HEK293T (cell line): ENCODE measurements around the gene DCN.

ENCODE experiments used
- CTCF ChIA-PET: fragments of 350-600 bp; formaldehyde crosslinking; extraction: SDS; loops from one replicate; lab custom pipeline; 2021; ENCODE audit warnings: antibody characterized with exemption, inconsistent platforms; lab: Yijun Ruan, JAX
- POLR2A ChIA-PET: fragments of 350-600 bp; formaldehyde crosslinking; extraction: SDS; loops from one replicate; lab custom pipeline; 2020; ENCODE audit warnings: antibody characterized with exemption, inconsistent platforms; lab: Yijun Ruan, JAX
- DNase-seq: peaks from one replicate; pipeline ENCODE4 v3.0.0; 2012; ENCODE audit warnings: mixed read lengths; ENCODE audit errors: extremely low spot score
- ARNT ChIP-seq: fragments of 450-650 bp; IDR thresholded peaks from 2 replicates; pipeline ENCODE4 v1.6.1; 2017; ENCODE audit warnings: mild to moderate bottlenecking
- BHLHE40 ChIP-seq: fragments of 450-650 bp; IDR thresholded peaks from 2 replicates; pipeline ENCODE4 v1.6.1; 2016; ENCODE audit warnings: mild to moderate bottlenecking, moderate library complexity, borderline replicate concordance
- CTBP1 ChIP-seq: fragments of 450-650 bp; IDR thresholded peaks from 2 replicates; pipeline ENCODE4 v1.6.1; 2016; ENCODE audit warnings: borderline replicate concordance
- ELF4 ChIP-seq: fragments of 450-650 bp; IDR thresholded peaks from 2 replicates; pipeline ENCODE4 v1.6.1; 2017; ENCODE audit warnings: antibody characterized with exemption
- FOXA1 ChIP-seq: fragments of 450-650 bp; IDR thresholded peaks from 2 replicates; pipeline ENCODE4 v1.6.1; 2016; ENCODE audit warnings: mild to moderate bottlenecking
- FOXK2 ChIP-seq: fragments of 450-650 bp; IDR thresholded peaks from 2 replicates; pipeline ENCODE4 v1.6.1; 2016; ENCODE audit warnings: mild to moderate bottlenecking
- FOXM1 ChIP-seq: fragments of 450-650 bp; IDR thresholded peaks from 2 replicates; pipeline ENCODE4 v1.6.1; 2017; ENCODE audit warnings: mild to moderate bottlenecking, borderline replicate concordance
- HDGF ChIP-seq: fragments of 450-650 bp; IDR thresholded peaks from 2 replicates; pipeline ENCODE4 v1.6.1; 2017; ENCODE audit warnings: antibody characterized with exemption, borderline replicate concordance
- L3MBTL2 ChIP-seq: fragments of 450-650 bp; conservative IDR thresholded peaks from 2 replicates; pipeline ENCODE4 v1.6.1; 2016; ENCODE audit warnings: mild to moderate bottlenecking
- LEF1 ChIP-seq: fragments of 450-650 bp; IDR thresholded peaks from 2 replicates; pipeline ENCODE4 v1.6.1; 2017; ENCODE audit warnings: mild to moderate bottlenecking, borderline replicate concordance
- NFRKB ChIP-seq: fragments of 450-650 bp; IDR thresholded peaks from 2 replicates; pipeline ENCODE4 v1.6.1; 2016; ENCODE audit warnings: mild to moderate bottlenecking, moderate library complexity
- SP1 ChIP-seq: fragments of 450-650 bp; IDR thresholded peaks from 2 replicates; pipeline ENCODE4 v1.6.1; 2017
- SUZ12 ChIP-seq: fragments of 450-650 bp; IDR thresholded peaks from 2 replicates; pipeline ENCODE4 v1.6.1; 2016; ENCODE audit warnings: mild to moderate bottlenecking
- TARDBP ChIP-seq: fragments of 450-650 bp; IDR thresholded peaks from 2 replicates; pipeline ENCODE4 v1.6.1; 2016
- ZNF384 ChIP-seq: fragments of 450-650 bp; IDR thresholded peaks from 2 replicates; pipeline ENCODE4 v1.6.1; 2016
- TF ChIP-seq, protein P1 (sequence below): fragments of 450-650 bp; IDR thresholded peaks from 2 replicates; pipeline ENCODE4 v1.6.1; 2016

Gene DCN, protein sequence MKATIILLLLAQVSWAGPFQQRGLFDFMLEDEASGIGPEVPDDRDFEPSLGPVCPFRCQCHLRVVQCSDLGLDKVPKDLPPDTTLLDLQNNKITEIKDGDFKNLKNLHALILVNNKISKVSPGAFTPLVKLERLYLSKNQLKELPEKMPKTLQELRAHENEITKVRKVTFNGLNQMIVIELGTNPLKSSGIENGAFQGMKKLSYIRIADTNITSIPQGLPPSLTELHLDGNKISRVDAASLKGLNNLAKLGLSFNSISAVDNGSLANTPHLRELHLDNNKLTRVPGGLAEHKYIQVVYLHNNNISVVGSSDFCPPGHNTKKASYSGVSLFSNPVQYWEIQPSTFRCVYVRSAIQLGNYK

DNA sequence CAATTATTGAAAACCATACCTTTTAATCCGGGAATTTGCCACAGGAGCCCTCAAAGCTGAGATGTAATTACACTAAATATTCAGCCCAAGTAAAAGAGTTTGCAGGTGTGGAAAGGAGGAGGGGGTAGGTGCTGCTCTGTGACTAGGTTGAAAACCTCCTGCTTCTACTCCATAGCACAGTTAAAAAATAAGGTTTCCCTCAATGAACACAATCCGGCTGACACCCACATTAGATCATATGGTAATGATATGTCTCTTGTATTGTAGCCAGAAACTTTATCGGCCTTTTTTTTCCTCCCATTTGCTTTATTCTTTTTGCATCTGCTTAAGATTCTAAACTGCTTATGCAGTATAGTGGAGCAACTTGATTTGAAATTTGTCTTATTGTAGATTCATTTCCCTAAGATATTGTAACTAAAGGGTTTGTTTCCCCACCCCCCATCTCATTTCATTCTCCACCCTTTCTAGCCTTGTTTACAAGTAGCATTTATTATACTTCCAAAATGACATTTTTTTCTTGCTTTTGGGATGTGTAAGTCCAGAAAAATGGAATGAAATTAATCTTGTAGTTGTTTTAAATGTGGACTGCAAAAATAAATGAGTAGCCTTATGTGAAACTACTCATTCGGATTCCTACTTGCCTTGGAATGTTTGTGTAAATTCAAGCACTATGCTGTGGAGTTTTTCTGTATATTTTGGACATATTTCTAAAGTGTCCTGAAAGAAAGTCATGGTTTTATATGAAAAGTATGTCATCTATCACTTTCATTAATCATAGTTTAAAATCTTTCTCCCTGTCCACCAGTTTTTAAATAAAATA is at the start of gene DCN:
TSS of gene DCN (minus strand) at position 182 of the 820 bp plus-strand sequence. CDS start 4,265 bp downstream, outside the sequence.
- no peak for TF ChIP-seq CTBP1
- TF ChIP-seq NFRKB, result no peak
- TF ChIP-seq FOXM1, result no peak
- no peak for TF ChIP-seq HDGF
- TF ChIP-seq ARNT, result no peak
- no peak for TF ChIP-seq SP1
- no peak for TF ChIP-seq ELF4
- no peak for TF ChIP-seq ZNF384
- TF ChIP-seq FOXA1, result no peak
- TF ChIP-seq L3MBTL2, result no peak
- TF ChIP-seq FOXK2, result no peak
- TF ChIP-seq LEF1, result no peak
- no peak for TF ChIP-seq SUZ12
- TF ChIP-seq BHLHE40, result no peak
- TF ChIP-seq, protein P1, sequence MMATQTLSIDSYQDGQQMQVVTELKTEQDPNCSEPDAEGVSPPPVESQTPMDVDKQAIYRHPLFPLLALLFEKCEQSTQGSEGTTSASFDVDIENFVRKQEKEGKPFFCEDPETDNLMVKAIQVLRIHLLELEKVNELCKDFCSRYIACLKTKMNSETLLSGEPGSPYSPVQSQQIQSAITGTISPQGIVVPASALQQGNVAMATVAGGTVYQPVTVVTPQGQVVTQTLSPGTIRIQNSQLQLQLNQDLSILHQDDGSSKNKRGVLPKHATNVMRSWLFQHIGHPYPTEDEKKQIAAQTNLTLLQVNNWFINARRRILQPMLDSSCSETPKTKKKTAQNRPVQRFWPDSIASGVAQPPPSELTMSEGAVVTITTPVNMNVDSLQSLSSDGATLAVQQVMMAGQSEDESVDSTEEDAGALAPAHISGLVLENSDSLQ, result no peak
- no peak for TF ChIP-seq TARDBP
- ChIA-PET POLR2A (no interaction called here), CTCF (no interaction called here)
- DNase-seq, result no peak

DNA sequence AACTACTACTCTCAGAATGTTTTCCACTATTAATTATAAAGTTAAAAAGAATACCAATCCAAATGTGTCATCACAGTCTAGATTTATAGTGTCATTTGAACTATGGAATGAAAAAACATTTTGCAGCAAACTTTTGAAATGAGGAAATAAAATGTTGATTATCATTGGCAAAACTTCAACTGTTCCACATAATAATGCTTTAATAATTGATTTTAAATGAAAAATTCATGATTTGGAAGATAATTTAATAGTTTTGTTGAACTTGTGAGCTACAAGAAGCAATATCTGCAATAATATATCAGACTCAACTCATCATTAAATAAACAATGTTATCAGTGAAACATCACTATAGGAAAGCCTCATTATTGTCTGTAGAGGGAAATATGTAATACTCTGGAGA is 48.2 kb upstream of the DCN start:
- POLR2A ChIA-PET, result no interaction called here
- no peak for DNase-seq
- TF ChIP-seq SUZ12 (no peak), LEF1 (no peak), ARNT (no peak), SP1 (no peak), FOXK2 (no peak), HDGF (no peak), NFRKB (no peak), BHLHE40 (no peak), FOXM1 (no peak), CTBP1 (no peak), L3MBTL2 (no peak), ZNF384 (no peak), TARDBP (no peak), ELF4 (no peak), FOXA1 (no peak)
- TF ChIP-seq, protein P1, result no peak
- CTCF ChIA-PET, result no interaction called here

DNA sequence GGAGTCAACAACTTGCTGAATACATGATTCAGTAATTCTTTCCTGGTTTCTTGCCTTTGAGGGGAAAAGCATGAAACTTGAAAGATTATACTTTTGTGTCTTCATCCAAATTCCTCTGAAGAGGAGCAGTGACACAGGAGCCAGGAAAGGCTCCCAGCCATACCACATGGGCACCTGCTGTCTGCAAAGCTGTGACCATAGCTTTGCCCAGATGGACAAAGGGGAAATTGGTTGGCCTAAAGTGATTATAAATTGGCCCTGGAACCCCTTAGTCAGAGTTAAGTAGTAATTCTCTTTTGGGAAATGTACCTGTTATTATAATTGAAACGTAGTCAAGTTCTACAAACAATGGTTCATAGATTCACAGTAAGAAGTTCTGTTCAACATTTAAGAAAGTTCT is 44.3 kb upstream of the DCN start:
- CTCF ChIA-PET, result no interaction called here
- no peak for TF ChIP-seq ELF4
- no peak for TF ChIP-seq TARDBP
- TF ChIP-seq L3MBTL2, result no peak
- POLR2A ChIA-PET, result no interaction called here
- no peak for DNase-seq

DNA sequence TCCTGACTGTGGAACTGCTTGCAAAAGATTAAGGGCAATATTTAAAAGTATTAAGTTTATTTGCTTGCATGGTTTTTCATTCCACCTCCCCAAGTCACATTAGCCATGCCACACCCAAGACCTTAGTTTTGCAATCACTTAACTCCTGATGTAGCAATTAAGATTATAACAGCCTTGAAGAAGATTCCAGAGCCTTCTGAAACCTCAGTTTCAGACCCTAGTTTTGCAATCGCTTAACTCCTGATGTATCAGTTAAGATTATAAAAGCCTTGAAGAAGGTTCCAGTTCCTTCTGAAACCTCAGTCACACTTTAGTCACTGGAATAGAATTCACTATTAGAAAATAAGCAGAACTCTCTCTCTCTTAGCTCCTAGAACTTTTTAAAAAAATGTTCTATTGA is 42.7 kb upstream of the DCN start:
- ChIA-PET POLR2A (no interaction called here), CTCF (no interaction called here)
- TF ChIP-seq HDGF (no peak), BHLHE40 (no peak), SUZ12 (no peak), ARNT (no peak), NFRKB (no peak), L3MBTL2 (no peak), FOXA1 (no peak), TARDBP (no peak), ZNF384 (no peak), CTBP1 (no peak), FOXM1 (no peak), ELF4 (no peak), FOXK2 (no peak)
- TF ChIP-seq, protein P1, result no peak
- DNase-seq, result no peak

DNA sequence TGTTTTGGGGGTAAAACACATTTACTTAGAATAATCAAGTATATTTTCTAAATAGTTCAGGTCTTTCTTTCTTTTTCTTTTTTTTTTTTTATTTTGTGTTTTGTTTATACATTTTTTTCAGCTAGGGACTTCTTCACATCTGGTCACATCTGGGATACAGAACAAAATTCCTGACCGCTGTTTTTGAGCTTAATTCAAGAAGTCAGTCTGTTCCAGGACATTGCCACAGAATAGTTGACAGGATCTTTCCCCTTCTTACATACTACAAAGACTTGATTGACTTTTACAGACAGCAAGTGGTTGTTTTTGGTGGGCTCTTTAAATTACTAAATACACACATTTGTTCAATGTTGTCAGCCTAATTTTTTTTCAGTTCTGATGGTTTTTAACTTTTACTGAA is 41.8 kb upstream of the DCN start:
- ChIA-PET POLR2A (no interaction called here), CTCF (no interaction called here)
- TF ChIP-seq ELF4, result no peak
- no peak for TF ChIP-seq HDGF
- TF ChIP-seq SUZ12, result no peak
- TF ChIP-seq FOXA1, result no peak
- no peak for DNase-seq

DNA sequence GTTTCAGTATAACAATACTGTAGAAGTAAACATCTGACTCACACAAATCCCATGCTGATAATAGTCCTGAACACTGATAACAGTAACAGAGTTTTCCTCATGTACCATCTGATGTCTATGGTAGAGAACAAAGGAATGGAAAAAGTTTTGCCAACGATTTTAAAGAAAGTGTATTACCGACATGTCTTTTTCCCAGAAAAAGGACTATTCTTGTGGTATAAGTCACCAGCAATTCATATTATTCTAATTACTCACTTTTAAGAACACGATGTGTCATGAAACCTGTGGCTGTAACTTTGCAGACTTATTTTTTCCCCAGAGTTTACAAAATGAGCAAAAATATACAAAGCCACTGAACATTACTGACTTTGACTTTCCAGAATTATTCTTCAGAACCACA is 40.1 kb upstream of the DCN start:
- ChIA-PET POLR2A (no interaction called here), CTCF (no interaction called here)
- TF ChIP-seq FOXK2 (no peak), NFRKB (no peak), ELF4 (no peak), SUZ12 (no peak), ZNF384 (no peak), CTBP1 (no peak), TARDBP (no peak), FOXA1 (no peak), L3MBTL2 (no peak), FOXM1 (no peak), BHLHE40 (no peak), SP1 (no peak)
- TF ChIP-seq, protein P1, result no peak
- no peak for DNase-seq
